Naive thymus-derived CD4-positive, alpha-beta T cell (primary cell): ENCODE results near the gene BANF2. TPM values are rescaled to one million over a fixed set of nuclear protein-coding genes. Genes with fewer than 3 reads are reported as not detected.

Experiments used
- ATAC-seq: fragments of 150-1000 bp; cut with Tn5 transposase; 2 replicates; pipeline ENCODE4 v1.10.0; 2021; ENCODE audit warnings: mild to moderate bottlenecking, moderate library complexity
- CTCF ChIA-PET: fragments of 350-600 bp; sonication (Branson Sonifier 250); formaldehyde crosslinking; loops from one replicate; lab custom pipeline; 2021; ENCODE audit warnings: antibody characterized with exemption; lab: Charles Lee
- POLR2A ChIA-PET: fragments of 350-600 bp; sonication (Branson Sonifier 250); formaldehyde crosslinking; loops from one replicate; lab custom pipeline; 2021; ENCODE audit warnings: antibody characterized with exemption, inconsistent platforms; lab: Charles Lee
- DNase-seq, 9 donors: peaks; one replicate each; pipeline versions ENCODE4 v3.0.0 to v3.0.0-alpha.2; 2020 to 2022; ENCODE audit warnings: mixed read lengths in 1 of 9
- H3K27ac ChIP-seq: one replicate; pipeline ENCODE4 v1.7.0; 2013; ENCODE audit warnings: mild to moderate bottlenecking, low read depth, low read length, moderate library complexity
- H3K27me3 ChIP-seq, 2 donors: one replicate each; pipeline ENCODE4 v1.7.0; 2013; ENCODE audit warnings: low read length in 2 of 2, mild to moderate bottlenecking in 2 of 2, moderate library complexity in 2 of 2; ENCODE audit not compliant: control insufficient read depth in 2 of 2, insufficient read depth in 2 of 2
- H3K36me3 ChIP-seq, 3 experiments: 1 replicate in 2 of 3; 2 replicates in 1 of 3; pipeline ENCODE4 v1.7.0; 2013; ENCODE audit warnings: low read length in 3 of 3, mild to moderate bottlenecking in 3 of 3, moderate library complexity in 1 of 3; ENCODE audit not compliant: insufficient read depth in 3 of 3, control insufficient read depth in 2 of 3
- H3K4me1 ChIP-seq, 2 donors: one replicate each; pipeline ENCODE4 v1.7.0; 2013; ENCODE audit warnings: low read length in 2 of 2, mild to moderate bottlenecking in 2 of 2, moderate library complexity in 1 of 2; ENCODE audit not compliant: control insufficient read depth in 2 of 2, insufficient read depth in 2 of 2
- H3K4me3 ChIP-seq: 2 replicates; pipeline ENCODE4 v1.7.0; 2013; ENCODE audit warnings: mild to moderate bottlenecking, low read length
- H3K9me3 ChIP-seq, 3 experiments: 1 replicate in 2 of 3; 2 replicates in 1 of 3; pipeline ENCODE4 v1.7.0; 2013; ENCODE audit warnings: low read length in 3 of 3; ENCODE audit not compliant: control insufficient read depth in 2 of 3
- H3K27ac Mint-ChIP-seq, 9 donors: one replicate each; pipeline ENCODE4 v1.8.0; 2020 to 2022; ENCODE audit warnings: mixed read lengths in 9 of 9, mild to moderate bottlenecking in 8 of 9, moderate library complexity in 5 of 9, inconsistent platforms in 2 of 9
- H3K27me3 Mint-ChIP-seq, 5 donors: one replicate each; pipeline ENCODE4 v1.8.0; 2021 to 2022; ENCODE audit warnings: mixed read lengths in 5 of 5, mild to moderate bottlenecking in 1 of 5
- H3K36me3 Mint-ChIP-seq, 5 donors: one replicate each; pipeline ENCODE4 v1.8.0; 2020 to 2022; ENCODE audit warnings: mixed read lengths in 5 of 5, mild to moderate bottlenecking in 3 of 5, inconsistent platforms in 1 of 5
- H3K4me1 Mint-ChIP-seq, 7 donors: one replicate each; pipeline ENCODE4 v1.8.0; 2020 to 2022; ENCODE audit warnings: mixed read lengths in 7 of 7, mild to moderate bottlenecking in 3 of 7, inconsistent platforms in 1 of 7
- H3K4me3 Mint-ChIP-seq, 10 donors: one replicate each; pipeline ENCODE4 v1.8.0; 2020 to 2022; ENCODE audit warnings: mild to moderate bottlenecking in 10 of 10, mixed read lengths in 10 of 10, moderate library complexity in 6 of 10, inconsistent platforms in 2 of 10
- H3K9me3 Mint-ChIP-seq, 11 donors: one replicate each; pipeline ENCODE4 v1.8.0; 2020 to 2022; ENCODE audit warnings: mixed read lengths in 11 of 11, mild to moderate bottlenecking in 4 of 11, inconsistent platforms in 1 of 11, moderate library complexity in 1 of 11
- intact Hi-C, 2 donors: fragments of 100-400 bp; cut with micrococcal nuclease; formaldehyde crosslinking; loops; one replicate each; pipeline ENCODE4 v1.15.1; 2023
- polyA plus RNA-seq, 2 donors: library from polyadenylated mRNA; unstranded; fragments of 300-500 nt; fragmentation: Illumina TruSeq; gene quantifications; one replicate each; pipeline ENCODE4 v1.2.3, GENCODE V29; 2021
- total RNA-seq, 6 experiments: library from RNA in 5 of 6; stranded (reverse) in 5 of 6; gene quantifications; 1 replicate in 5 of 6; 2 replicates in 1 of 6; pipeline ENCODE4 v1.2.3 and lab custom pipeline; 2021 to 2026

The BANF2 gene
- total RNA-seq (not detected), polyA plus RNA-seq (not detected), total RNA-seq (lab: John Stamatoyannopoulos, UW) (not detected)

DNA sequence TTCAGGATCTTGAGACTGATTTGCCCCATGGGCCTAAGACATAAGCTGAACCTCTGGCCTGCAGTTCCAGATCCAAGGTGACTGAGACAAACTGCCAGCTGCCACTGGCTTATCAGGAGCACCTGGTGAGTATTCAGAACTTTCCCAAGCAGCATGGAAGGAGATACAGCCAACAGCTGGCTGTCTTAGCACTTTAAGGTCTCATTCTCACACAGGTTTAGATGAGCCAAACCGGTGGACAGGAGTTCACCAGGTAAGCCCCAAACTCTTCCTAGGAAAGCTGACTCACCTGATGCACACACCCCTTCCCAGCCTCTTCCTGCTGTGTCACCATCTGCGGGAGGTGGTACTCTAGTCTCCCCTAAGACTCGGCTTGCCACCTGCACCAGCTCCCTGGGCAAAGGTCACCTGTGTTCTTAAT is at the start of gene BANF2:
Gene BANF2 (plus strand): TSS at position 36 of the 421 bp plus-strand sequence. CDS start 25,060 bp downstream, outside the sequence.
- Mint-ChIP-seq H3K4me1 (peaks cover 0 to 2% (median 0%) of the 10 kb centered on the region in 7 donors), H3K9me3 (peaks cover 0 to 3% (median 0%) of the 10 kb centered on the region in 11 donors), H3K27me3 (peaks cover 0 to 3% (median 0%) of the 10 kb centered on the region in 5 donors), H3K4me3 (no peak within 1 kb of the TSS), H3K36me3 (no peaks in the 10 kb centered on the region), H3K27ac (no peak within 1 kb of the TSS)
- POLR2A ChIA-PET: no interaction called here
- intact Hi-C loops: no loop called here
- Histone ChIP-seq H3K27me3 (no peaks in the 10 kb centered on the region), H3K4me3 (no peak within 1 kb of the TSS), H3K9me3 (no peaks in the 10 kb centered on the region), H3K4me1 (no peaks in the 10 kb centered on the region), H3K36me3 (no peaks in the 10 kb centered on the region), H3K27ac (no peak within 1 kb of the TSS)
- no peak for DNase-seq
- CTCF ChIA-PET: interaction anchor here (0.6 kb wide), 1 partner anchor 120 kb away, joined by 3 read pairs; no protein-coding TSS in a partner anchor
- no peak for ATAC-seq

DNA sequence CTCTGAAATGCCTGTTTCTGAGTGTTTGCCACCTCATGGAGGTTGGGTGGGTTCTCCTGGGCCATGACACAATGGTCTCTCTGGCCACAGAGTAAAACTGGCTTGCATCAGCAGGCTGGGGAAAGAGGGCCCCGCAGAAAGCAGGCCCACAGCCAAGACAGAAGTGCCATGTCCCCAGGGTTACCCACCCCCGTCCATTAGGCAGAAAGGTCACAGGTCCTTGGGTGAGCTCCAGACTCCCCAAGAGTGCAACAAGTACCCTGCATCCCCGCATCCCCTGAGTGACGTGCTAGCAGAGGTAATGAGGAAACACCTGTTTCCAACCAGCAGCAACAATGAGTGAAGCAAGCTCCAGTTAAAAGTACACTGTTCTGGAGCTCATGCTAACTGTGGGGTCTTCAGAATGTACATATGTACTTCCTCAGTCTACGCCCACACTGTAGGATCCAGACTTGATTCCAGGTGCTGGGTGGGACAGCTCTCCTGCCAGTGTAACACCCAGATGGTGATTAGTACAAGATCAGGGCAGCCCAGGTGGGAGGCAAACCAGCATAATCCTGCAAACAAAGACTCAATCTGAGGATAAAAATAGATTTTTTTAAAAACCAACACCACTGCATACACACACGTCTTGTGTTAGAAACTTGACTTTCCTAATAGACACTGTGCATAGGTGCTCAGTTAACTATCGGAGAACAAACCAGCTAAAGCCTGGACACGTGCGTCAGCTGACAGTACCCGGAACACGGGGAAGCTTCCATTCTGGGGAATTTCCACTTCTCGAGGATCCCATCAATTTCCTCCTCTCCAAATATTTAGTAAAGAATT is 49.3 kb upstream of the BANF2 start:
- ATAC-seq: no peak
- H3K27ac ChIP-seq: no peak overlapping the region
- POLR2A ChIA-PET: interaction anchor here (0.7 kb wide), 1 partner anchor 40 kb away, joined by 3 read pairs; no protein-coding TSS in a partner anchor
- Mint-ChIP-seq H3K27me3 (no peaks in the 10 kb centered on the region), H3K36me3 (no peaks in the 10 kb centered on the region), H3K9me3 (no peaks in the 10 kb centered on the region), H3K27ac (no peak overlapping the region), H3K4me3 (no peak overlapping the region), H3K4me1 (peaks cover 4 to 15% (median 10%) of the 10 kb centered on the region in 7 donors)
- DNase-seq: no peak
- no peaks in the 10 kb centered on the region for H3K27me3 ChIP-seq
- intact Hi-C loops: no loop called here
- no peak overlapping the region for H3K4me3 ChIP-seq
- no peaks in the 10 kb centered on the region for H3K9me3 ChIP-seq
- no peaks in the 10 kb centered on the region for H3K4me1 ChIP-seq
- no peaks in the 10 kb centered on the region for H3K36me3 ChIP-seq
- CTCF ChIA-PET: interaction anchor here (3.1 kb wide), 1 partner anchor 114 kb away, joined by 9 read pairs; no protein-coding TSS in a partner anchor

GRCh38 chr20:17651129-17651759 is 48.5 kb upstream of the BANF2 start:
- H3K27me3 Mint-ChIP-seq: no peaks in the 10 kb centered on the region
- peaks cover 0 to 2% (median 0%) of the 10 kb centered on the region in 5 donors for H3K36me3 Mint-ChIP-seq
- peaks cover 4 to 17% (median 10%) of the 10 kb centered on the region in 7 donors for H3K4me1 Mint-ChIP-seq
- no peaks in the 10 kb centered on the region for H3K9me3 ChIP-seq
- ATAC-seq (no peak), DNase-seq (no peak)
- no peak overlapping the region for H3K27ac ChIP-seq
- H3K27ac Mint-ChIP-seq: no peak overlapping the region
- no peaks in the 10 kb centered on the region for H3K4me1 ChIP-seq
- H3K9me3 Mint-ChIP-seq: no peaks in the 10 kb centered on the region
- no peak overlapping the region for H3K4me3 Mint-ChIP-seq
- intact Hi-C loops: no loop called here
- H3K27me3 ChIP-seq: no peaks in the 10 kb centered on the region
- CTCF ChIA-PET: no interaction called here
- H3K4me3 ChIP-seq: no peak overlapping the region
- no peaks in the 10 kb centered on the region for H3K36me3 ChIP-seq
- POLR2A ChIA-PET: no interaction called here

GRCh38 chr20:17651760-17652388 is 47.9 kb upstream of the BANF2 start:
- intact Hi-C loops: no loop called here
- ATAC-seq: no peak

GRCh38 chr20:17652411-17652810 is 47.4 kb upstream of the BANF2 start:
- Histone ChIP-seq H3K4me3 (no peak overlapping the region), H3K27me3 (no peaks in the 10 kb centered on the region), H3K27ac (no peak overlapping the region), H3K36me3 (no peaks in the 10 kb centered on the region), H3K9me3 (no peaks in the 10 kb centered on the region), H3K4me1 (no peaks in the 10 kb centered on the region)
- POLR2A ChIA-PET: no interaction called here
- Mint-ChIP-seq H3K4me1 (peaks cover 5 to 19% (median 9%) of the 10 kb centered on the region in 7 donors), H3K4me3 (no peak overlapping the region), H3K27ac (no peak overlapping the region), H3K9me3 (no peaks in the 10 kb centered on the region), H3K27me3 (no peaks in the 10 kb centered on the region), H3K36me3 (peaks cover 0 to 13% (median 7%) of the 10 kb centered on the region in 5 donors)
- CTCF ChIA-PET: interaction anchor here (0.9 kb wide), 1 partner anchor 10 kb away, joined by 3 read pairs; no protein-coding TSS in a partner anchor
- DNase-seq (no peak), ATAC-seq (no peak)
- intact Hi-C loops: no loop called here

More at GRCh38 chr20:17651760-17652388, 47.9 kb upstream of the BANF2 start:
- Histone ChIP-seq H3K4me3 (no peak overlapping the region), H3K4me1 (no peaks in the 10 kb centered on the region), H3K9me3 (no peaks in the 10 kb centered on the region), H3K36me3 (no peaks in the 10 kb centered on the region), H3K27ac (no peak overlapping the region), H3K27me3 (no peaks in the 10 kb centered on the region)
- ChIA-PET CTCF (no interaction called here), POLR2A (no interaction called here)
- no peak overlapping the region for H3K4me3 Mint-ChIP-seq
- H3K27me3 Mint-ChIP-seq: no peaks in the 10 kb centered on the region
- peaks cover 6 to 19% (median 9%) of the 10 kb centered on the region in 7 donors for H3K4me1 Mint-ChIP-seq
- H3K27ac Mint-ChIP-seq: no peak overlapping the region
- H3K9me3 Mint-ChIP-seq: no peaks in the 10 kb centered on the region
- peaks cover 0 to 8% (median 2%) of the 10 kb centered on the region in 5 donors for H3K36me3 Mint-ChIP-seq
- DNase-seq: no peak

- ChIA-PET POLR2A (no interaction called here), CTCF (interaction anchor here (0.7 kb wide), 1 partner anchor 107 kb away, joined by 3 read pairs; no protein-coding TSS in a partner anchor)
- intact Hi-C loops: no loop called here
- H3K27ac Mint-ChIP-seq: peak overlapping the region in 2 of 9 donors; percentile 7 to 16
- peaks cover 0 to 8% (median 0%) of the 10 kb centered on the region in 11 donors for H3K9me3 Mint-ChIP-seq
- H3K4me3 ChIP-seq: no peak overlapping the region
- H3K4me1 Mint-ChIP-seq: peaks cover 4 to 23% (median 8%) of the 10 kb centered on the region in 7 donors
- no peaks in the 10 kb centered on the region for H3K4me1 ChIP-seq
- ATAC-seq (no peak), DNase-seq (no peak)
- H3K27ac ChIP-seq: no peak overlapping the region
- H3K36me3 ChIP-seq: peaks cover 0 to 7% (median 5%) of the 10 kb centered on the region in 3 experiments
- H3K27me3 Mint-ChIP-seq: no peaks in the 10 kb centered on the region
- H3K9me3 ChIP-seq: no peaks in the 10 kb centered on the region
- no peak overlapping the region for H3K4me3 Mint-ChIP-seq
- H3K27me3 ChIP-seq: no peaks in the 10 kb centered on the region
- peaks cover 0 to 28% (median 22%) of the 10 kb centered on the region in 5 donors for H3K36me3 Mint-ChIP-seq
Observed at GRCh38 chr20:17653835-17654648, 45.7 kb upstream of the BANF2 start.
